BLaER1 treated with 17β-estradiol and CSF1 and Interleukin-3, amounts not matched to agents 10 nM and 100 nM (cell line): ENCODE results near the gene ITPRID2.
A peak's percentile ranks its signal among the peaks of the same experiment; 100 is the strongest.

Experiments
- H3K27ac ChIP-seq, 11 experiments: shearing (Covaris generic); formaldehyde crosslinking; 2 replicates each; pipeline ENCODE4 v1.8.1; 2022
- H3K27me3 ChIP-seq, 11 experiments: shearing (Covaris generic); formaldehyde crosslinking; 2 replicates each; pipeline ENCODE4 v1.8.1; 2022
- H3K36me3 ChIP-seq, 11 experiments: shearing (Covaris generic); formaldehyde crosslinking; 2 replicates each; pipeline ENCODE4 v1.8.1; 2022
- H3K4me1 ChIP-seq, 10 experiments: shearing (Covaris generic); formaldehyde crosslinking; 2 replicates each; pipeline ENCODE4 v1.8.1; 2022
- H3K4me2 ChIP-seq, 11 experiments: shearing (Covaris generic); formaldehyde crosslinking; 2 replicates each; pipeline ENCODE4 v1.8.1; 2022
- H3K4me3 ChIP-seq, 10 experiments: shearing (Covaris generic); formaldehyde crosslinking; 2 replicates each; pipeline ENCODE4 v1.8.1; 2022
- H3K9ac ChIP-seq, 11 experiments: shearing (Covaris generic); formaldehyde crosslinking; 2 replicates each; pipeline ENCODE4 v1.8.1; 2022
- H3K9me3 ChIP-seq, 11 experiments: shearing (Covaris generic); formaldehyde crosslinking; replicated peaks in 1 of 11; 2 replicates each; pipeline ENCODE4 v1.8.1; 2022
- H4K20me1 ChIP-seq, 11 experiments: shearing (Covaris generic); formaldehyde crosslinking; 2 replicates each; pipeline ENCODE4 v1.8.1; 2022
- Cebpa-rat ChIP-seq, 11 experiments: shearing (Covaris generic); IDR thresholded peaks; 2 replicates each; pipeline ENCODE4 v1.8.1; 2022

The ITPRID2 gene

GRCh38 chr2:181850936-181851560, 40.5 kb upstream of the ITPRID2 start:
- Histone ChIP-seq H3K4me2 (peak overlapping the region in 10 of 11 experiments; percentile 6 to 85 (median 66); a peak in 17 of 22 replicates), H3K36me3 (no peaks in the 10 kb centered on the region), H3K4me1 (peaks cover 5 to 66% (median 42%) of the 10 kb centered on the region in 10 experiments; a peak in 17 of 20 replicates), H3K9ac (peak overlapping the region in 5 of 11 experiments; percentile 15 to 63 (median 55); a peak in 7 of 22 replicates), H3K27ac (peak overlapping the region in 9 of 11 experiments; percentile 50 to 83 (median 73); a peak in 16 of 22 replicates), H3K27me3 (no peaks in the 10 kb centered on the region), H4K20me1 (no peaks in the 10 kb centered on the region), H3K9me3 (no peaks in the 10 kb centered on the region), H3K4me3 (peak overlapping the region in 3 of 10 experiments; percentile 3 to 26 (median 12); a peak in 4 of 20 replicates)
- 0 out of 22 replicates have a peak, but pooled peaks of 1 of the 11 experiments have one; percentile 32 for TF ChIP-seq Cebpa-rat (IDR thresholded peaks at IDR 0.05)

GRCh38 chr2:181851726-181852125, 39.8 kb upstream of the ITPRID2 start:
- Histone ChIP-seq H3K4me3 (no peak overlapping the region; a peak in 1 of 20 replicates), H3K36me3 (no peaks in the 10 kb centered on the region), H3K27ac (peak overlapping the region in 7 of 11 experiments; percentile 68 to 83 (median 76); a peak in 15 of 22 replicates), H3K4me1 (peaks cover 5 to 61% (median 42%) of the 10 kb centered on the region in 10 experiments; a peak in 17 of 20 replicates), H3K27me3 (no peaks in the 10 kb centered on the region), H3K9me3 (no peaks in the 10 kb centered on the region), H3K4me2 (peak overlapping the region in 6 of 11 experiments; percentile 61 to 85 (median 76); a peak in 11 of 22 replicates), H4K20me1 (no peaks in the 10 kb centered on the region), H3K9ac (peak overlapping the region in 2 of 11 experiments; percentile 13 to 63; a peak in 3 of 22 replicates)
- no peak for TF ChIP-seq Cebpa-rat (IDR thresholded peaks at IDR 0.05)

- H3K27ac ChIP-seq: no peak overlapping the region
- H3K4me3 ChIP-seq: no peak overlapping the region
- no peaks in the 10 kb centered on the region for H3K27me3 ChIP-seq
- no peaks in the 10 kb centered on the region for H3K36me3 ChIP-seq
- no peak for TF ChIP-seq Cebpa-rat (IDR thresholded peaks at IDR 0.05)
- H3K4me2 ChIP-seq: no peak overlapping the region
- H3K4me1 ChIP-seq: peaks cover 5 to 44% (median 36%) of the 10 kb centered on the region in 10 experiments; a peak in 17 of 20 replicates
- H3K9me3 ChIP-seq: no peaks in the 10 kb centered on the region
- H3K9ac ChIP-seq: no peak overlapping the region
- H4K20me1 ChIP-seq: no peaks in the 10 kb centered on the region
Measured at GRCh38 chr2:181853696-181854095, 37.8 kb upstream of the ITPRID2 start.

- H3K4me3 ChIP-seq: no peak overlapping the region
- no peaks in the 10 kb centered on the region for H3K36me3 ChIP-seq
- H3K27ac ChIP-seq: no peak overlapping the region
- no peaks in the 10 kb centered on the region for H3K27me3 ChIP-seq
- peaks cover 0 to 15% (median under 1%) of the 10 kb centered on the region in 10 experiments; a peak in 9 of 20 replicates for H3K4me1 ChIP-seq
- no peak overlapping the region for H3K4me2 ChIP-seq
- H4K20me1 ChIP-seq: no peaks in the 10 kb centered on the region
- TF ChIP-seq Cebpa-rat (IDR thresholded peaks at IDR 0.05): no peak
- no peaks in the 10 kb centered on the region for H3K9me3 ChIP-seq
- no peak overlapping the region for H3K9ac ChIP-seq
Measured at GRCh38 chr2:181857483-181857882, 34.0 kb upstream of the ITPRID2 start.

GRCh38 chr2:181858600-181858999, 32.9 kb upstream of the ITPRID2 start:
- Histone ChIP-seq H3K4me3 (no peak overlapping the region), H3K27ac (no peak overlapping the region), H3K4me2 (no peak overlapping the region), H3K9ac (no peak overlapping the region), H3K27me3 (no peaks in the 10 kb centered on the region), H3K9me3 (no peaks in the 10 kb centered on the region), H3K4me1 (peaks cover 0 to 8% (median 0%) of the 10 kb centered on the region in 10 experiments; a peak in 3 of 20 replicates), H3K36me3 (no peaks in the 10 kb centered on the region), H4K20me1 (no peaks in the 10 kb centered on the region)
- no peak for TF ChIP-seq Cebpa-rat (IDR thresholded peaks at IDR 0.05)

GRCh38 chr2:181859123-181859522, 32.4 kb upstream of the ITPRID2 start:
- no peaks in the 10 kb centered on the region for H3K36me3 ChIP-seq
- H3K27me3 ChIP-seq: no peaks in the 10 kb centered on the region
- peaks cover 0 to 8% (median 0%) of the 10 kb centered on the region in 10 experiments; a peak in 3 of 20 replicates for H3K4me1 ChIP-seq
- H3K4me2 ChIP-seq: no peak overlapping the region
- no peak overlapping the region for H3K9ac ChIP-seq
- H3K4me3 ChIP-seq: no peak overlapping the region
- no peaks in the 10 kb centered on the region for H3K9me3 ChIP-seq
- no peak for TF ChIP-seq Cebpa-rat (IDR thresholded peaks at IDR 0.05)
- H4K20me1 ChIP-seq: no peaks in the 10 kb centered on the region
- no peak overlapping the region for H3K27ac ChIP-seq

GRCh38 chr2:181859803-181860202, 31.7 kb upstream of the ITPRID2 start:
- no peaks in the 10 kb centered on the region for H3K9me3 ChIP-seq
- H3K9ac ChIP-seq: no peak overlapping the region
- no peak overlapping the region; a peak in 1 of 22 replicates for H3K4me2 ChIP-seq
- no peaks in the 10 kb centered on the region for H4K20me1 ChIP-seq
- H3K4me3 ChIP-seq: no peak overlapping the region
- H3K4me1 ChIP-seq: peaks cover 0 to 8% (median 0%) of the 10 kb centered on the region in 10 experiments; a peak in 3 of 20 replicates
- no peak for TF ChIP-seq Cebpa-rat (IDR thresholded peaks at IDR 0.05)
- no peaks in the 10 kb centered on the region for H3K27me3 ChIP-seq
- no peak overlapping the region for H3K27ac ChIP-seq
- no peaks in the 10 kb centered on the region for H3K36me3 ChIP-seq

- Histone ChIP-seq H3K4me3 (no peak overlapping the region), H3K9me3 (no peaks in the 10 kb centered on the region), H3K9ac (no peak overlapping the region), H3K4me1 (peaks cover 0 to 8% (median 0%) of the 10 kb centered on the region in 10 experiments; a peak in 3 of 20 replicates), H3K27ac (no peak overlapping the region), H4K20me1 (no peaks in the 10 kb centered on the region), H3K4me2 (no peak overlapping the region), H3K27me3 (no peaks in the 10 kb centered on the region), H3K36me3 (no peaks in the 10 kb centered on the region)
- no peak for TF ChIP-seq Cebpa-rat (IDR thresholded peaks at IDR 0.05)
Measured at GRCh38 chr2:181861379-181861778, 30.2 kb upstream of the ITPRID2 start.

- TF ChIP-seq Cebpa-rat (IDR thresholded peaks at IDR 0.05): no peak
- no peak overlapping the region for H3K4me2 ChIP-seq
- no peaks in the 10 kb centered on the region for H4K20me1 ChIP-seq
- no peak overlapping the region for H3K4me3 ChIP-seq
- H3K27me3 ChIP-seq: no peaks in the 10 kb centered on the region
- peaks cover 0 to 8% (median 0%) of the 10 kb centered on the region in 10 experiments; a peak in 3 of 20 replicates for H3K4me1 ChIP-seq
- H3K27ac ChIP-seq: no peak overlapping the region
- no peaks in the 10 kb centered on the region for H3K9me3 ChIP-seq
- no peak overlapping the region for H3K9ac ChIP-seq
- H3K36me3 ChIP-seq: no peaks in the 10 kb centered on the region
Measured at GRCh38 chr2:181862583-181863281, 28.8 kb upstream of the ITPRID2 start.
